ENCODE measurements around the gene PRSS50.

PRSS50 gene

DNA sequence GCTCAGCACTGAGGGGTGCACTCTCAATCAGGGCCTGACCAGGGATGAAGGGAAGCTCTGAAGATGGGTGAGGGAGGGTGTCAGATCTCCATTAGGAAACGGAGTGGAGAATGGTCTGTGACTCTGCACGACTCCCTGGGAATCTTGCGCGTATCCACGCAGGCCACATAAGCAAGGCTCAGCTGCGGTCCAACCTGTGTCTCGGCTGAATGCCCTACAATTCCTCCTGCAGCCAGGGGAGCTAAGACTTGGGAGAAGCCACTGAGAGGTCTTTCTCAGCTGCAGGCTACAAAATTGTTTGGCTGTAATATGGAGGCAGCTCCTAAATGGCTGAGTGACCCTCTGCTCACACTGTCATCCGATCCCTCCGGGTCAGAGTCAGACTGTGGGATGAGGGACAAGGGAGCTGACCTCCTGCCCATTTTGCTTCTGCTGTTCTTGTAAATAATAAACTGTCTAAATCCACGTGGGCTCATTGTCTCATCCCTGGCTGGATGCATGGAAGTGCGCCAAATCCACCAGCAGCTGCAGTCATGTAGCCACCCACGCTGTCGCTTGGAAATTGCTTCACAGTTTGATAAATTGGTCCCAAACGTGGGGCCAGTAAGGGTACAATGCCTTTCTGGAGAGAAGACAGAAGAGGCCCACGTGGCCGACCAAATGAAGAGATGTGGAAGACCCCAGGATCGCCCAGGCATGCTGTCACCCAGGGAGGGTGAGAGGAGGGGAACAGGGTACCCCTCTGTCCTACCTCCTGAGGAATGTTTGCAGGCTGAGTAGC is 54.7 kb downstream of the PRSS50 start:
- ATAC-seq: no peak
- TF ChIP-seq, protein P1, sequence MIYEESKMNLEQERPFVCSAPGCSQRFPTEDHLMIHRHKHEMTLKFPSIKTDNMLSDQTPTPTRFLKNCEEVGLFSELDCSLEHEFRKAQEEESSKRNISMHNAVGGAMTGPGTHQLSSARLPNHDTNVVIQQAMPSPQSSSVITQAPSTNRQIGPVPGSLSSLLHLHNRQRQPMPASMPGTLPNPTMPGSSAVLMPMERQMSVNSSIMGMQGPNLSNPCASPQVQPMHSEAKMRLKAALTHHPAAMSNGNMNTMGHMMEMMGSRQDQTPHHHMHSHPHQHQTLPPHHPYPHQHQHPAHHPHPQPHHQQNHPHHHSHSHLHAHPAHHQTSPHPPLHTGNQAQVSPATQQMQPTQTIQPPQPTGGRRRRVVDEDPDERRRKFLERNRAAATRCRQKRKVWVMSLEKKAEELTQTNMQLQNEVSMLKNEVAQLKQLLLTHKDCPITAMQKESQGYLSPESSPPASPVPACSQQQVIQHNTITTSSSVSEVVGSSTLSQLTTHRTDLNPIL (CRISPR knock-in tag; IDR thresholded peaks at IDR 0.05; ENCODE audit: low read depth): no peak
- TF ChIP-seq, protein P2, sequence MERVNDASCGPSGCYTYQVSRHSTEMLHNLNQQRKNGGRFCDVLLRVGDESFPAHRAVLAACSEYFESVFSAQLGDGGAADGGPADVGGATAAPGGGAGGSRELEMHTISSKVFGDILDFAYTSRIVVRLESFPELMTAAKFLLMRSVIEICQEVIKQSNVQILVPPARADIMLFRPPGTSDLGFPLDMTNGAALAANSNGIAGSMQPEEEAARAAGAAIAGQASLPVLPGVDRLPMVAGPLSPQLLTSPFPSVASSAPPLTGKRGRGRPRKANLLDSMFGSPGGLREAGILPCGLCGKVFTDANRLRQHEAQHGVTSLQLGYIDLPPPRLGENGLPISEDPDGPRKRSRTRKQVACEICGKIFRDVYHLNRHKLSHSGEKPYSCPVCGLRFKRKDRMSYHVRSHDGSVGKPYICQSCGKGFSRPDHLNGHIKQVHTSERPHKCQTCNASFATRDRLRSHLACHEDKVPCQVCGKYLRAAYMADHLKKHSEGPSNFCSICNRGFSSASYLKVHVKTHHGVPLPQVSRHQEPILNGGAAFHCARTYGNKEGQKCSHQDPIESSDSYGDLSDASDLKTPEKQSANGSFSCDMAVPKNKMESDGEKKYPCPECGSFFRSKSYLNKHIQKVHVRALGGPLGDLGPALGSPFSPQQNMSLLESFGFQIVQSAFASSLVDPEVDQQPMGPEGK (CRISPR knock-in tag; IDR thresholded peaks at IDR 0.05; ENCODE audit: borderline replicate concordance): no peak
- TF ChIP-seq ZNF565 (CRISPR knock-in tag; conservative IDR thresholded peaks at IDR 0.05; ENCODE audit: low read depth): no peak
- no peak for TF ChIP-seq RARB (CRISPR knock-in tag; IDR thresholded peaks at IDR 0.05)
